Measurements from ENCODE around the gene RDM1.

The RDM1 gene

DNA sequence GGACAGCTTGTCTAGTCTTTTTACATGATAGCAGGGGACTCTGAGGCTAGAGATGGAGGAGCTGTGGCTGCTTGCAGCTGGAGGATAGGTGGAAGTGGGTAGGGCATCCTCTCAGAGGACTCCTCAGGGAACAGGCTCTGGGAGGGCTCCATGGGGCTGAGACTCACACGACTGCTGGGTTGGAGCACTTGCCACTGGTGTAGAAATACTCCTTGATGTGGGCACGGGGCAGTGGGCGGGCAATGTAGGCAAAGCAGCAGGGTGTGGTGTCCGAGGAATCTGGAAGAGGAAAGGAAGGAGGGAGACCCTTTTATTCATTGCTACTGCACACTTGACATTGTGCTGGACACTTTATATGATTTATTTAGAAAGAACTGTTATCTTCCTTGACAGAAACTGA, 52.2 kb downstream of the RDM1 start:
- H3K4me3 ChIP-seq (ENCODE audit: low read length): no peak overlapping the region
- TF ChIP-seq, protein P1, sequence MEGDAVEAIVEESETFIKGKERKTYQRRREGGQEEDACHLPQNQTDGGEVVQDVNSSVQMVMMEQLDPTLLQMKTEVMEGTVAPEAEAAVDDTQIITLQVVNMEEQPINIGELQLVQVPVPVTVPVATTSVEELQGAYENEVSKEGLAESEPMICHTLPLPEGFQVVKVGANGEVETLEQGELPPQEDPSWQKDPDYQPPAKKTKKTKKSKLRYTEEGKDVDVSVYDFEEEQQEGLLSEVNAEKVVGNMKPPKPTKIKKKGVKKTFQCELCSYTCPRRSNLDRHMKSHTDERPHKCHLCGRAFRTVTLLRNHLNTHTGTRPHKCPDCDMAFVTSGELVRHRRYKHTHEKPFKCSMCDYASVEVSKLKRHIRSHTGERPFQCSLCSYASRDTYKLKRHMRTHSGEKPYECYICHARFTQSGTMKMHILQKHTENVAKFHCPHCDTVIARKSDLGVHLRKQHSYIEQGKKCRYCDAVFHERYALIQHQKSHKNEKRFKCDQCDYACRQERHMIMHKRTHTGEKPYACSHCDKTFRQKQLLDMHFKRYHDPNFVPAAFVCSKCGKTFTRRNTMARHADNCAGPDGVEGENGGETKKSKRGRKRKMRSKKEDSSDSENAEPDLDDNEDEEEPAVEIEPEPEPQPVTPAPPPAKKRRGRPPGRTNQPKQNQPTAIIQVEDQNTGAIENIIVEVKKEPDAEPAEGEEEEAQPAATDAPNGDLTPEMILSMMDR (conservative IDR thresholded peaks at IDR 0.05; ENCODE audit: low read length): no peak

DNA sequence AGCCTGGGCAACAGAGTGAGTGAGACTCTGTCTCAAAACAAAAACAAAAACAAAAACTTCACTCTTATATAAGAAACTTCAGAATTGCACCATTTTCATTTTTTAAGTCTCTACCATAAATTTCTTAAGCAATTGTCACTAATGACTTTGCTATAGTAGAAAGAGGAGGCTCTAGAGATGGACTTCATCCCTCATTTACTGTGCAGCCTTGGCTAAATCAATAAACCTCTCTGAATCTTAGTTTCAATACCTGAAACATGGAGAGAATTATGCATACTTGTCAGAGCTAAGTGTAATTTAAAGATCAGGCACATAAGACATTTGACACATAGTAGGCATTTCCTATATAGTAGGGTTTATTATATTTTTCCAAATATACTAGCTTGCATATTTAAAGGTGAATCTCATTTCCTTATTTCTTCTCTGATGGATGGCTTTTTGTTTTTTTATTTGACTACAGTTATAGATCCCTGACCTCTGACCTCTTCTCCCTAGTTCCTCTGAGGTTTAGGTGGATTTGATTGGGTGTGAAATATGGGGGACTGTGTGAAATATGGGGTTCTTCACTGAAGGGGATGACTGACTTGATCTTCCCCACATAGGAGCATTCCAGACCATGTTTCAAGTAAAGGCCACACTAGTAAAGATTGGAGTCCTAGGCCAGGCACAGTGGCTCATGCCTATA, 53.1 kb downstream of the RDM1 start:
- H3K4me3 ChIP-seq (ENCODE audit: low read length): no peak overlapping the region
- DNase-seq (ENCODE audit: low read depth): no peak
- TF ChIP-seq, protein P1 (conservative IDR thresholded peaks at IDR 0.05; ENCODE audit: low read length): no peak

More for the DNA sequence above, 52.2 kb downstream of the RDM1 start:
- no peak for DNase-seq (ENCODE audit: low read depth)

DNA sequence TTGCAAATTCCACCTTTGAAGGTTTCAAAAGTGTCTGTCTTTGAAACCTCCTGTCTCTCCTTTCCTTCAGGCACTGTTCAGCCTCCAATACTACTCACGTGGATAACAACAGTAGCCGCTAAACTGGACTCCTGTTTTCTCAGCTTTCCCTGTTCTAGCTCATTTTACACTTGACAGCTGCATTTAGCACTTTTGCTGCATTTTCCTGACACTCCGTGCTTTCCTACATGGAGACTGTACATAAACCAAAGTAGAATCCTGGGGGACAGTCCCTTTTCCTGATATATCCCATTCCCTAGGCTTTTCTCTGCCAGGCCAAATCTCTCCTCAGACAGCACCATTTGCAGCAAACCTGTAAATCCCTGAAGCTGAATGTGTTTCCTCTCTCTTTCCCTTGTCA, 54.0 kb downstream of the RDM1 start:
- no peak for DNase-seq (ENCODE audit: low read depth)
- no peak overlapping the region for H3K4me3 ChIP-seq (ENCODE audit: low read length)
- TF ChIP-seq, protein P1 (conservative IDR thresholded peaks at IDR 0.05; ENCODE audit: low read length): no peak

DNA sequence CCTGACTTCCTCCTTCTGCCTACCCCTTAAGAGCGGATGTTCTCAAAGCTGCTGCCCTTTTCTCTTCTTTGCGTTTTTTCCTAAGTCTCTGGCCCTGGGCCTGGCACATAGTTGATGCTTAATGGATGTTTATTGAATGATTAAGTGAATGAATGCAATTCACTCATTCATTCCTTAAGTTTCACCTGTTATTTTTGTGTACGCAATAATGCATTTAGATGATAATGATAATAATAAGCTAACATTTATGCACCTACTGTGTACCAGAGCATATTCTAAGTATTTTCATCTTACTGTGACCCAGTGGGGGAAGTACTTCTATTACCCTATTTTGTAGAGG, 54.8 kb downstream of the RDM1 start:
- no peak for DNase-seq (ENCODE audit: low read depth)
- TF ChIP-seq, protein P1 (conservative IDR thresholded peaks at IDR 0.05; ENCODE audit: low read length): no peak
- H3K4me3 ChIP-seq (ENCODE audit: low read length): no peak overlapping the region

GRCh38 chr17:35875072-35875799, 55.3 kb downstream of the RDM1 start:
- no peak overlapping the region for H3K4me3 ChIP-seq (ENCODE audit: low read length)
- TF ChIP-seq, protein P1 (conservative IDR thresholded peaks at IDR 0.05; ENCODE audit: low read length): no peak
- DNase-seq (ENCODE audit: low read depth): no peak

GRCh38 chr17:35872196-35872980, 58.2 kb downstream of the RDM1 start:
- H3K4me3 ChIP-seq (ENCODE audit: low read length): no peak overlapping the region
- TF ChIP-seq, protein P1 (conservative IDR thresholded peaks at IDR 0.05; ENCODE audit: low read length): no peak
- no peak for DNase-seq (ENCODE audit: low read depth)
